AG09309 (cell line): ENCODE data around the gene ACAP3.

Source experiments
- DNase-seq: peaks from one replicate; pipeline ENCODE4 v3.0.0-alpha.2; 2010; ENCODE audit warnings: low read depth
- H3K4me3 ChIP-seq: 2 replicates; pipeline ENCODE4 v1.5.1; 2011; ENCODE audit warnings: mild to moderate bottlenecking, low read depth, low read length, moderate library complexity; ENCODE audit not compliant: control insufficient read depth
- TF ChIP-seq, protein P1 (sequence below): IDR thresholded peaks from 2 replicates; pipeline ENCODE4 v1.5.1; 2011; ENCODE audit warnings: mild to moderate bottlenecking, low read depth, low read length, inconsistent platforms; ENCODE audit not compliant: insufficient read depth, control insufficient read depth; ENCODE audit errors: missing control alignments

ACAP3 gene

DNA sequence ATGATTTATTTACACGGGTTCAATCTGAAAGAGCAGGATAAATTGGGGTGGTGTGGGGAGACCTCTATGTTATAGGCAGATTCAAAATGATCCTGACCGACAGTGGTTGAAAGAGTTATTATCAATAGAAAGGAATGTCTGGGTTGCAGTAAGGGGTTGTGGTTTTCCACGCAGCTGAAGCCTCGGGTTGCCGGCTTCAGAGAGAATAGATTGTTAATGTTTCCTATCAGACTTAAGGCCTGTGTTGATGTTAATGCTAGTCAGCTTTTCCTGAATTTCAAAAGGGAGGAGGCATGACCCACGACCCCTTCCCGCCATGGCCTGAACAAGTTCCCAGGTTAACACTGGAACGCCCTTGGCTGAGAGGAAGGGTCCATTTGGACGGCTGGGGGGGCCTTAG is 31.9 kb downstream of the ACAP3 start:
- TF ChIP-seq, protein P1, sequence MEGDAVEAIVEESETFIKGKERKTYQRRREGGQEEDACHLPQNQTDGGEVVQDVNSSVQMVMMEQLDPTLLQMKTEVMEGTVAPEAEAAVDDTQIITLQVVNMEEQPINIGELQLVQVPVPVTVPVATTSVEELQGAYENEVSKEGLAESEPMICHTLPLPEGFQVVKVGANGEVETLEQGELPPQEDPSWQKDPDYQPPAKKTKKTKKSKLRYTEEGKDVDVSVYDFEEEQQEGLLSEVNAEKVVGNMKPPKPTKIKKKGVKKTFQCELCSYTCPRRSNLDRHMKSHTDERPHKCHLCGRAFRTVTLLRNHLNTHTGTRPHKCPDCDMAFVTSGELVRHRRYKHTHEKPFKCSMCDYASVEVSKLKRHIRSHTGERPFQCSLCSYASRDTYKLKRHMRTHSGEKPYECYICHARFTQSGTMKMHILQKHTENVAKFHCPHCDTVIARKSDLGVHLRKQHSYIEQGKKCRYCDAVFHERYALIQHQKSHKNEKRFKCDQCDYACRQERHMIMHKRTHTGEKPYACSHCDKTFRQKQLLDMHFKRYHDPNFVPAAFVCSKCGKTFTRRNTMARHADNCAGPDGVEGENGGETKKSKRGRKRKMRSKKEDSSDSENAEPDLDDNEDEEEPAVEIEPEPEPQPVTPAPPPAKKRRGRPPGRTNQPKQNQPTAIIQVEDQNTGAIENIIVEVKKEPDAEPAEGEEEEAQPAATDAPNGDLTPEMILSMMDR, result no peak
- DNase-seq, result no peak

GRCh38 chr1:1274931-1275431 is 32.7 kb downstream of the ACAP3 start:
- TF ChIP-seq, protein P1, result no peak
- peak overlapping the region; percentile 54; the same call in 1 of the 2 replicates for H3K4me3 ChIP-seq

More for the DNA sequence above, 31.9 kb downstream of the ACAP3 start:
- H3K4me3 ChIP-seq, result no peak overlapping the region

GRCh38 chr1:1274299-1274930 is 33.3 kb downstream of the ACAP3 start:
- DNase-seq, result no peak
- TF ChIP-seq, protein P1, result no peak
- peak overlapping the region; percentile 54 for H3K4me3 ChIP-seq

More at GRCh38 chr1:1274931-1275431, 32.7 kb downstream of the ACAP3 start:
- no peak for DNase-seq

DNA sequence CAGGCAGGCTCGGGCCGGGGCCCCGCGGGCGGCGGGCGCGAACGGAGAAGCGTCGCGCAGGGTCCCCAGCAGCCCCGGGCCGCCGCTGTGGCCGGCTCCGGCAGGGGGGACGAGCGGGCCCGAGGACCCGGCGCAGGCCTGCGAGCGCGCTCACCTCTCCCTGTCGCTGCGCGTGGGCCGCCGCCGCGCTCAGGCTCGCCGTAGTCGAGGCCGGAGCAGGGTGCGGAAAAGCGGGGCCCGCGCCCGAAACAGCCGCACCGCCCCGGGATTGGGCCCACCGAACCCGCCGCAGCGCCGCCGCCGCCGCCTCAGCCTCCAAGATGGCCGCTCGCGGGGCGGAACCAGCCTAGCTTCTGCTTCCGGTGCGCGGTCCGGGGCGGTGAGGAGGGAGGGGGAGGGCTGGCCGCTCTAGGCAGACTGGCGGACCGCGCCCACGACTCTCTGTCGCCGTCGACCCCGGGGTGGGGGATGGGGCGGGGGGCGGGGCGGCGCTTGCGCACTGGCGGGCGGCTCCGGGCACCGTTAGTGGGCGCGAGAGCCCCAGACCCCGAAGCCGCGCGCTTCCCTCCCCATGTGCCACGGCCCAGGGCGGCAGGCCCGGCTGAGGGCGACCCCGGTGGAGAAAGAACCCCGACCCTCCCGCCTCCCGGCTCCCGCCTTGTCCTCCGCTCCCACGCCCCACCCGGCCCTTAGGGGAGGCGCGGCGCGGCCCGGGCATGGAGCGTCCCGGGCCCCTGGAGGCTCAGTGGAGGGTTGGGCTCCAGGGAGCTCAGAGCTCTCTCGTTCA is 34.0 kb downstream of the ACAP3 start, which contains the start of gene UBE2J2:
TSS of gene UBE2J2 (minus strand) at position 343 of the 787 bp plus-strand sequence. CDS start 5,862 bp downstream, outside the sequence.
- DNase-seq, result peak; percentile 70
- peak within 1 kb of the TSS; percentile 83 for H3K4me3 ChIP-seq
- TF ChIP-seq, protein P1, result no peak

GRCh38 chr1:1273209-1273511 is 34.6 kb downstream of the ACAP3 start:
- TF ChIP-seq, protein P1, result no peak
- H3K4me3 ChIP-seq, result peak overlapping the region; percentile 83
- no peak for DNase-seq

GRCh38 chr1:1272341-1273208 is 35.2 kb downstream of the ACAP3 start:
- H3K4me3 ChIP-seq, result peak overlapping the region; percentile 83
- no peak for DNase-seq
- TF ChIP-seq, protein P1, result no peak
